Measurements from ENCODE around the gene TADA2A. TPM values are rescaled to one million over a fixed set of nuclear protein-coding genes. Genes with fewer than 3 reads are reported as not detected.
"Not testable (repeated sequence)": the region's sequence is repeated elsewhere in the genome, so short reads cannot be mapped to it uniquely, and the experiment has no call there.

The TADA2A gene
- total RNA-seq, 1 experiment from 2014 or later: 25.2 TPM

DNA sequence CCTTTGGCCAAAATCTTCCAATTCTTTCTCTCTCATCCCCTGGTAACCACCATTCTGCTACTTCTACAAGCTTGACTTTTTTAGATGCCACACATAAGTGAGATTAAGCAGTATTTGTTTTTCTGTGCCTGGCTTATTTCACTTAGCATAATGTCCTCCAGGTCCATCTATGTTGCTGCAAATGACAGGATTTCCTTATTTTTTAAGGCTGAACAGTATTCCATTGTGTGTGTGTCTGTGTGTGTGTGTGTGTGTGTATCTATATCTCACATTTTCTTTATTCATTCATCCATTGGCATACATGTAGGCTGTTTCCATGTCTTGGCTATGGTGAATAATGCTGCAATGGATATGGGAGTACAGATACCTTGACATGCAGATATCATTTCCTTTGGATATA lies 6.2 kb upstream of the TADA2A start:
- intact Hi-C loops (cut with micrococcal nuclease; ENCODE audit: unreplicated experiment): no loop called here
- POLR2A ChIA-PET (ENCODE audit: unreplicated experiment): no interaction called here
- CTCF ChIA-PET: no interaction called here

DNA sequence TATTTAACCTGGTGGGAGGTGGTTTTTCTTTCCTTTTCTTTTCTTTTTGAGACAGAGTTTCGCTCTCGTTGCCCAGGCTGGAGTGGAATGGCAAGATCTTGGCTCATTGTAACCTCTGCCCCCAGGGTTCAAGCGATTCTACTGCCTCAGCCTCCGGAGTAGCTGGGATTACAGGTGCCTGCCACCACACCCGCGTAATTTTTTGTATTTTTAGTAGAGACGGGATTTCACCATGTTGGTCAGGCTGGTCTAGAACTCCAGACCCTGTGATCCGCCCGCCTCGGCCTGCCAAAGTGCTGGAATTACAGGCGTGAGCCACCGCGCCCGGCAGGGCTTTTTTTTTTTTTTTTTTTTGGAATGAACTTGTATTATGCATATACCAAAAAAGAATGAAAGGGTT lies 1.2 kb upstream of the TADA2A start:
- H2AFZ ChIP-seq: peak overlapping the region; percentile 98; the same call in 1 of the 2 replicates
- CTCF ChIA-PET: interaction anchor here (1.9 kb wide), 1 partner anchor 32 kb away, joined by 5 read pairs; no protein-coding TSS in a partner anchor

More for the DNA sequence above, 6.2 kb upstream of the TADA2A start:
- DNase-seq: no peak
- Histone ChIP-seq H2AFZ (no peak overlapping the region), H3K4me2 (no peak overlapping the region), H3K79me2 (ENCODE audit: low read depth) (peaks cover 26% of the 10 kb centered on the region), H3K4me3 (no peak overlapping the region), H3K9me3 (ENCODE audit: insufficient read depth, low read depth) (no peaks in the 10 kb centered on the region), H4K20me1 (ENCODE audit: insufficient read depth) (no peaks in the 10 kb centered on the region), H3K27ac (no peak overlapping the region), H3F3A (ENCODE audit: insufficient read depth, low read depth) (peaks cover 28% of the 10 kb centered on the region), H3K36me3 (ENCODE audit: low read depth) (no peaks in the 10 kb centered on the region), H3K27me3 (ENCODE audit: insufficient read depth, low read depth) (no peaks in the 10 kb centered on the region), H3K4me1 (replicated peaks; ENCODE audit: insufficient read depth) (peaks cover 43% of the 10 kb centered on the region), H3K9me2 (ENCODE audit: insufficient read depth) (no peaks in the 10 kb centered on the region)
- no peak for TF ChIP-seq EZH2 (IDR thresholded peaks at IDR 0.05; ENCODE audit: low read depth)
- TF ChIP-seq, protein P1, sequence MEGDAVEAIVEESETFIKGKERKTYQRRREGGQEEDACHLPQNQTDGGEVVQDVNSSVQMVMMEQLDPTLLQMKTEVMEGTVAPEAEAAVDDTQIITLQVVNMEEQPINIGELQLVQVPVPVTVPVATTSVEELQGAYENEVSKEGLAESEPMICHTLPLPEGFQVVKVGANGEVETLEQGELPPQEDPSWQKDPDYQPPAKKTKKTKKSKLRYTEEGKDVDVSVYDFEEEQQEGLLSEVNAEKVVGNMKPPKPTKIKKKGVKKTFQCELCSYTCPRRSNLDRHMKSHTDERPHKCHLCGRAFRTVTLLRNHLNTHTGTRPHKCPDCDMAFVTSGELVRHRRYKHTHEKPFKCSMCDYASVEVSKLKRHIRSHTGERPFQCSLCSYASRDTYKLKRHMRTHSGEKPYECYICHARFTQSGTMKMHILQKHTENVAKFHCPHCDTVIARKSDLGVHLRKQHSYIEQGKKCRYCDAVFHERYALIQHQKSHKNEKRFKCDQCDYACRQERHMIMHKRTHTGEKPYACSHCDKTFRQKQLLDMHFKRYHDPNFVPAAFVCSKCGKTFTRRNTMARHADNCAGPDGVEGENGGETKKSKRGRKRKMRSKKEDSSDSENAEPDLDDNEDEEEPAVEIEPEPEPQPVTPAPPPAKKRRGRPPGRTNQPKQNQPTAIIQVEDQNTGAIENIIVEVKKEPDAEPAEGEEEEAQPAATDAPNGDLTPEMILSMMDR (conservative IDR thresholded peaks at IDR 0.05): no peak
- no TSS peak for BruUV-seq (replicated peaks)

DNA sequence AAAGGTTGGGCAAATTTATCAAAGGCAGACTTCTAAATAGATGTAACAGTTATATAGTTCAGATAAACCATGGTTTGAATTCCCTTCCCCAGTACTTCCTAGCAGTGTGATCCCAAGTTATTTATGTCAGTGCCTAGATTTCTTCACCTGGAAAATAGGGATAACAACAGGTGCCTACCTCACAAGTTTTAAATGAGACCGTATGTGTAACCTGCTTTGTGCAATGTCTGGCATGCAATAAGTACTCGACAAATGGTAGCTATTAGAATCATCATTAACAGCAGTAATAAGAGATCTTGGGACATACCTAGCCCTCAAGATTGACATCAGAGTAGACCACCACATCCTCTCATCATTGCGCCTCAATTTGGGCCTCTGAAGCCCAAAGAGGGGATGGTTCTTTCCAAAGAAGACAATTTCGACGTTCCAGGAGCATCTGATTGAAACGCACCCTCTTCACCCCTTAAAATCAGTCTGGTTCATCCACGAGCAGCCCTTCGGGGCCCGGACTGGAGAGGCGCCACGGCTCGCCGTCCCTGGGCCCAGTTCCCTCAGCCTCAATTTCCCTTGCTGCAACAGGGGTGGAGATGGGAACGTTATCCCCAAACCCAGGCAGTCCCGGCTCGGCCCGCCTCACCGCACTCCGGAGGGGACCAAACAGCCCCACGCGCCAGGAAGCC lies 591 bp upstream of the TADA2A start:
- BruUV-seq (replicated peaks): TSS peak; percentile 82

More for the DNA sequence above, 1.2 kb upstream of the TADA2A start:
- intact Hi-C loops (cut with micrococcal nuclease; ENCODE audit: unreplicated experiment); H3K36me3 ChIP-seq (ENCODE audit: low read depth); DNase-seq; H4K20me1 ChIP-seq (ENCODE audit: insufficient read depth); H3K9me3 ChIP-seq (ENCODE audit: insufficient read depth, low read depth); H3K9me2 ChIP-seq (ENCODE audit: insufficient read depth); H3K27me3 ChIP-seq (ENCODE audit: insufficient read depth, low read depth); BruUV-seq (replicated peaks); POLR2A ChIA-PET (ENCODE audit: unreplicated experiment): not testable (repeated sequence)
- H3K4me2 ChIP-seq: peak overlapping the region; percentile 97
- peaks cover 25% of the 10 kb centered on the region for H3K4me1 ChIP-seq (replicated peaks; ENCODE audit: insufficient read depth)
- peak overlapping the region; percentile 100 for H3K4me3 ChIP-seq
- peak overlapping the region; percentile 53 for H3K27ac ChIP-seq
- peaks cover 69% of the 10 kb centered on the region for H3K79me2 ChIP-seq (ENCODE audit: low read depth)
- H3F3A ChIP-seq (ENCODE audit: insufficient read depth, low read depth): peaks cover 26% of the 10 kb centered on the region

DNA sequence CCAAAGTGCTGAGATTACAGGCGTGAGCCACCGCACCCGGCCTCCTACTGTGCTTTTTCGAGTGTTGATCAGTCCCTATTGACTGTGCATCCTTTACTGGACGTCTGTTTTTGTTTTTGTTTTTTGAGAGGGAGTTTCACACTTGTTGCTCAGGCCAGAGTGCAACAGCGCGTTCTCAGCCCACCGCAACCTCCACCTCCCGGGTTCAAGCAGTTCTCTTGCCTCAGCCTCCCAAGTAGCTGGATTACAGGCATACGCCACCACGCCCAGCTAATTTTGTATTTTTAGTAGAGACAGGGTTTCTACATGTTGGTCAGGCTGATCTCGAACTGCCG lies 1.4 kb downstream of the TADA2A start:
- BruUV-seq (replicated peaks); H2AFZ ChIP-seq; DNase-seq; H4K20me1 ChIP-seq (ENCODE audit: insufficient read depth); POLR2A ChIA-PET (ENCODE audit: unreplicated experiment); H3K9me3 ChIP-seq (ENCODE audit: insufficient read depth, low read depth); H3K36me3 ChIP-seq (ENCODE audit: low read depth); intact Hi-C loops (cut with micrococcal nuclease; ENCODE audit: unreplicated experiment); H3K27me3 ChIP-seq (ENCODE audit: insufficient read depth, low read depth); H3K9me2 ChIP-seq (ENCODE audit: insufficient read depth): not testable (repeated sequence)
- CTCF ChIA-PET: interaction anchor here (0.6 to 1.6 kb wide), 2 partner anchors 10 to 35 kb away, joined by 4 to 10 read pairs; no protein-coding TSS in a partner anchor
- H3K4me2 ChIP-seq: peak overlapping the region; percentile 99
- peaks cover 25% of the 10 kb centered on the region for H3K4me1 ChIP-seq (replicated peaks; ENCODE audit: insufficient read depth)
- peaks cover 22% of the 10 kb centered on the region for H3F3A ChIP-seq (ENCODE audit: insufficient read depth, low read depth)
- H3K4me3 ChIP-seq: peak overlapping the region; percentile 89; the same call in 1 of the 2 replicates
- H3K27ac ChIP-seq: 0 out of 2 replicates have a peak overlapping the region, but pooled peaks have one; percentile 67
- peaks cover 65% of the 10 kb centered on the region for H3K79me2 ChIP-seq (ENCODE audit: low read depth)

More for the DNA sequence above, 591 bp upstream of the TADA2A start:
- ChIA-PET POLR2A (ENCODE audit: unreplicated experiment) (interaction anchor here (0.6 kb wide), 1 partner anchor 200 kb away, joined by 6 read pairs; no protein-coding TSS in a partner anchor), CTCF (no interaction called here)
- Histone ChIP-seq H3K27me3 (ENCODE audit: insufficient read depth, low read depth) (no peaks in the 10 kb centered on the region), H3F3A (ENCODE audit: insufficient read depth, low read depth) (peaks cover 22% of the 10 kb centered on the region), H3K4me1 (replicated peaks; ENCODE audit: insufficient read depth) (peaks cover 25% of the 10 kb centered on the region), H3K9me2 (ENCODE audit: insufficient read depth) (no peaks in the 10 kb centered on the region), H4K20me1 (ENCODE audit: insufficient read depth) (no peaks in the 10 kb centered on the region; the same call in 1 of the 2 replicates), H3K4me2 (peak overlapping the region; percentile 97), H3K36me3 (ENCODE audit: low read depth) (peaks cover 4% of the 10 kb centered on the region; the same call in 1 of the 2 replicates), H3K9me3 (ENCODE audit: insufficient read depth, low read depth) (no peaks in the 10 kb centered on the region), H3K79me2 (ENCODE audit: low read depth) (peaks cover 69% of the 10 kb centered on the region), H3K4me3 (peak overlapping the region; percentile 100), H3K27ac (peak overlapping the region; percentile 53), H2AFZ (peak overlapping the region; percentile 98)
- no peak for TF ChIP-seq EZH2 (IDR thresholded peaks at IDR 0.05; ENCODE audit: low read depth)
- TF ChIP-seq, protein P1 (conservative IDR thresholded peaks at IDR 0.05): no peak
- no peak for DNase-seq
- intact Hi-C loops (cut with micrococcal nuclease; ENCODE audit: unreplicated experiment): loop anchor here (1.0 kb wide), 1 partner anchor 83 kb away; the partner anchor contains the start of gene DUSP14

All from PC-9 (cell line).